Activated CD4-positive, CD25-positive, alpha-beta regulatory T cell (primary cell): ENCODE measurements around the gene TIMD4.

Experiments
- DNase-seq, 4 experiments: peaks; one replicate each; lab custom pipeline; 2025; lab: John Stamatoyannopoulos, UW

TIMD4 gene

DNA sequence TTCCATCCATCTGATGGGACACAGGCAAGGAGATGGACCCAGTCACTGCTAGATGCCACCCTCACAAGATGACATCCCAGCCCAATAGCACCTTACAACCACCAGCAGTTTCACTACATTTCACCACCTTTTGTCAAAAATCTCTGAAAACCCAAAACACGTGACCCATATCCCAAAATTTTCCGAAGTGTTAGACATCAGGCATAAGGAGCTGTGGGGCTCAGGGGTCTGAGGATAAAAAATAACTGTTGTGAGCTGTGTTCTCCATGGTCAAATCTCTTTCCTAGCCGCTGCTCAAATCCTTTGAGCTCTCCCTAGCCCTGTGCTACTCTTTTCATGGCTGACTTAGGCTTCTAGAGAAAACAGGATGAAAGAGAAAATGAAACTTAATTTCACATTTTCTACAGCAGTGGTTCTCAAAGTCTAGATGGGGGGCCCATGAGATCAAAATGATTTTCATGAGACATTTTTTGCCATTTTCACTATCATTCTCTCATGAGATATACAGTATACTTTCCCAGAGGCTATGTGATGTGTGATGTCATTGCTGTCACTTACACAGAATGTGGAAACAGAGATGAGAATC is 40.7 kb downstream of the TIMD4 start:
- no peak for DNase-seq

DNA sequence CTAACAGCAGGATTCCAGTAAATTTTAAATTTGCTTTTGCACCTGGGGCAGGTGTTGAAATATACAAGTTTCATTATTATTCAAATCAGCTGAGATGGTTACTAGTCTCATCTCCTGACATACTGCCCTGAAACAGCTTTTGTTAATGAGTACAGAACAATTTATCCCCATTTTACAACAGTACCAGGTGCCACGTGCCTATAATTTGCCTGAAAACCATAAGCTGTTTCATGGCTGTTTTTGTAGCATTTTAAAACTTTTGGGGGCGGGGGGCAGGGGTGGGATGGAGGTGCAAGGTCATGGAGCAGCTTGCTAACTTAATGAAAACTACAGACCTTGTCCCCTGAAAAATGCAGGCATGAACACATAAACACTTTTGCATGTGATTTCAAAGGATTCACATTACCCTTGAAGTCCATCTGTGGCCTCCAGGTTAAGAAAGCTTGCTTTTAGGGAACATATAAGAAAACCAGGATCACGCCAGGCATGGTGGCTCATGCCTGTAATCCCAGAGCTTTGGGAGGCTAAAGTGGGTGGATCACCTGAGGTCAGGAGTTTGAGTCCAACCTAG is 42.1 kb downstream of the TIMD4 start:
- no peak for DNase-seq

DNA sequence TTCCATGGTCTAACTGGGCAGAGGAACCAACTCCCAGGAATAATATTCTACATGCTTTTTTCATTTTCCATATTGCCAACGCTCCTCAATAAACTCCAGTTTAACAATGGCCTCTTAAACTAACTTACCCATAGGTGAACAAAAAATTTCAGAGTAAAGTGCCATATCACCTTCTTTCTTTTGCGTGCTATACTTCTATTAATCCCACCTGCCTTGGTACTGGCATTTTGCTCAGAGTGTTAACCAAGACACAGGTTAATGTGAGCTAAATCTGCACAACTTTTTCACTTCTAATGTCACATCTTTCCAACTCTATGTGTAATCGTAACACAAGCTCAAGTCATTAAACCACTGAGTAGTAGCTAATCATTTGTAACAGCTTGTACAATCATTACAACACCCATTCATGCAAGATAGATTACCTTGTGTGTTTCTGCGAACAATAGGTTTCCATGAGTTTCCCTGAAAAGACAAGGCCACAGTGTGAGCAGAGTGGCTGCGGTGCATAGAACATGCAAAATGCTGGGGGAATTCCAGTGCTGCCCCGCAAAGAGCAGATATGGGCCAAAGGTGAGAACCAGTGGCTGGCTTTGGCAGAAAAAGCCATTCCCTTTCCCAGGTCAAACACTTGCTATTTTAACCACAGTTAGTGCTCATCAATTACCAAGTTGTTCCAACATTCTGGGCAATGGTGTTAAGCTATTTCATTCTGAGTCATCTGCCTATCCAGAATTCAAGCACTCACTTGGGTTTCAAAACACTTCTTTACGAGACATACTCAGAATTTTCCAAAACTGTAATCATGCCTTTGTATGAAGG is 42.8 kb downstream of the TIMD4 start:
- DNase-seq = peak in 1 of 4 experiments; percentile 7

DNA sequence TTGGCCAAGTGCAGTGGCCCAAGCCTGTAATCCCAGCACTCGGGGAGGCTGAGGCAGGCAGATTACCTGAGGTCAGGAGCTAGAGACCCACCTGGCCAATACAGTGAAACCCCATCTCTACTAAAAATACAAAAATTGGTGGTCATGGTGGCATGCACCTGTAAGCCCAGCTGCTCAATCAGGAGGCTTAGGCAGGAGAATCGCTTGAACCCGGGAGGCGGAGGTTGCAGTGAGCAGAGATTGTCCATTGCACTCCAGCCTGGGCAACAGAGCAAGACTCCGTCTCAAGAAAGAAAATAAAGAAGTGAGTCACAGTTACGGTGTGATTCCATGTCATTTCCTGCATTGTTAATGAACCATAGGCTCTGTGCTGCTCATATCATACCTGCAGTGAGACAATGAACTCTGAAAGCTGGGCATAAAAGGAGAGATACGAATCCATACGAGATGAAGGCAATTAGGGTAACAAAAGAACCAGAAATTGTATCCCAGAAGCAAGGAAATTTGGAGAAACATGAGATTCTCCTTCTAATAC is 44.6 kb downstream of the TIMD4 start:
- DNase-seq = no peak

DNA sequence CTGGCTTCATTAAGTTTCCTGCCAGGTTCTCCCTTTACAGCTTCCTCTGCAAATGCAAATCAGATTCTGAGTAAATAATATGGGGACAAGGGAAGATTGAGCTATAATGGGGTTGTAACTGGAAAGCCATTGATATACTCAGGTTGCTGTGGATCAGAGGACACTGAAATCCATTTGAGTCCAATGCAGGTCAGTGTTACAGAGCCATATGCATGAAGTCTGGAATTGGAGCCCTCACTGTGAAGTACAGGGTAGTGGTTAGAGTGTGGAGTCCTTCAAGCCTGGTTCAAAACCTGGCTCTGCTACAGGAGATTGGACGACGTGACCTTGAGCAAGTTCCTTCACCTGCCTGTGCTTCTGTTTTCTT is 48.7 kb downstream of the TIMD4 start:
- no peak for DNase-seq

DNA sequence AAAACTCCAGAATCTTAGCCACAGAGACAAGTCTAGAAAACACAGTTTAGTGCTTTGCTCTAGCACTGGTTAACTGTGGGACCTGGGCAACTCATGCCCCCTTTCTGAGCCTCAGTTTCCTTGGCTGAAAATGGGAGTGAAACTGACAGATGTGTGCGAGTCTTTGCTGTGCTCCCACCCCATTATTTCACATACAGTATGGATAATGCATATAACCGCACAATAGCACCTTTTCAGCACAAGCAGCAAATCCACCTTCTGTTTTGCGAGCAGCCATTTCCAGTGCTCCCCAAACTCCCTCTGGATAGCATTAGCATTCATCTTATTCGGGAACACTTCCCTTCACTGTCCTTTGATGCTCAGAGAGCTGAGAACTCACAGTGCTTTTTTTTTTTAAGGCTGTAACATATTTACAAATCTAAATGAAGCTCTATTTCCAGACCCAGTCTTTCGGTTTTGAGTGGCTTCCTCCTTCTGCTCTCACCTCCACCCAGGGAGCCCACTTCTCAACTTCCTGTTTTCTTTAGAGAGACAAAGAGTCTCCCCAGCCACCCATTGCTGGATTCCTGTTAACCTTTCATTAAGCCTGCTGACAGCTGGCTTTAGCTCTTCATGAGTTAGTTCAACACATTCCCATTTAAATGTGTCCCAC is 49.2 kb downstream of the TIMD4 start:
- peak in 1 of 4 experiments; percentile 6 for DNase-seq

DNA sequence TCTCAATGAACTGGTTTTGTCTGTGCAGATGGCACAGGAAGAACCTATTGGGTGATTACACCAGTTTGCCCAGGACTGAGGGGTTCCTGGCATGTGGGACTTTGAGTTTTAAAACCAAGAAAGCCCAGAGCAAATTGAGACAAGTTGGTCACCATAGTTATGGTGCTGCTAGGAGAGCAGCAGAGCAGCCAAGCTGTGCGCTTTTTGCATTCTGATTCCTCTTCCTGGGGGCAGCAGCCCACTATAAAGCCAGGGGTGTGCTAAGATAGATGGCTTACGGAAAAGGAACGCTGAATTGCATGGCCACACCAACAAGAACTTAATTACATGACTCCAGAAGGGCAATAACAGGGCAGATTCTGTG is 49.7 kb downstream of the TIMD4 start:
- no peak for DNase-seq

DNA sequence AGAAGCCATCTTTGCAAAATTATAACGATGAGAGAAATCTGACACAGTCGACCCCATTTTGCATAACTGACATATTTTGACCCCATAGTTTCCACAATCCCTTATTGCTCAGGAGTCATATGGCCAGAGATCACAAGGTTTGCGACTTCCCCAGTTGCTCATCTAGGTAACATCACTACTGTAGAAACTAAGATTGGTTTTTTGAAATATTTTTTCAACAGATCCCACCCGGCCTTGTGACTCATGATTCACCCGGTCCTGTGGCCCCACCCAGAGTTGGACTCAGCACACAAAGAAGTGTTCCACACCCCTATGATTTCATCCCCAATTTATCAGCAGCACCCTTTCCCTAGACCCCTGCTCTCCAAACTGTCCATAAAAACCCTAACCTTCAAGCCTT is 50.2 kb downstream of the TIMD4 start:
- no peak for DNase-seq

DNA sequence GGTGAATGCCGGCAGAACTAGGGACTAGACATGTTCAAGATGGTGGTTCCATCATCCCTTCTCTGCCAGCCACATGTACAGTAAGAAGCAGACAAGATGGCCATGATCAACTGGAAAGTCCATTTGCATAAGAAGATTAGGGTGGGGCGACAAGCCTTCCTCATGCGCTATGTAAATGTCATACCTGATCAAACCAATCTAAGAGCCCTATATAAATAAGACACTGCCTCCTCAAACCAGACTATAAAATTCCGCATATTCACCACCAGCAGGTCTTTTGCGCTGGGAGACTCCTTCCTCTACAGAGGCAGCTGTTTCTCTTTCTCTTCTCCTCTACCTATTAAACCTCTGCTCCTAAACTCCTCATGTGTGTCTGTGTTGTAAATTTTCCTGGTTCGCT is 53.8 kb downstream of the TIMD4 start:
- no peak for DNase-seq

DNA sequence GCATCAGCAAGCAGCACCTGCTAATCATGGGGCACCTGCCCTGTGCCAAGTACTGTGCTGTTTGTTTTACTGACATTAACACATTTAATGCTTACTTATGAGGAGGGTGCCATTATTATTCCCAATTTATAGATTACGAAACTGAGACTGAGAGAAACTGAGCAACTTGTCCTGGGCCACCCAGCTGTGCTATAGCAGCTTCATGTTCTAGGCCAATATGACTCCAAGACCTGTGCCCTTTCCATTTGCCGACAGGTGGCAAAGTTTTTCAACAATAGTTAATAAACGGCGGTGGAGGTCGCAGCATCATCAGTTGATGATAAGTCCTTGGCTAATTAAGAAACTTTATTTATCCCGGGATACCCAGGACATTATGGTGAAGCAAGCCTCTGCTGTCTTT is 55.4 kb downstream of the TIMD4 start:
- DNase-seq = no peak

DNA sequence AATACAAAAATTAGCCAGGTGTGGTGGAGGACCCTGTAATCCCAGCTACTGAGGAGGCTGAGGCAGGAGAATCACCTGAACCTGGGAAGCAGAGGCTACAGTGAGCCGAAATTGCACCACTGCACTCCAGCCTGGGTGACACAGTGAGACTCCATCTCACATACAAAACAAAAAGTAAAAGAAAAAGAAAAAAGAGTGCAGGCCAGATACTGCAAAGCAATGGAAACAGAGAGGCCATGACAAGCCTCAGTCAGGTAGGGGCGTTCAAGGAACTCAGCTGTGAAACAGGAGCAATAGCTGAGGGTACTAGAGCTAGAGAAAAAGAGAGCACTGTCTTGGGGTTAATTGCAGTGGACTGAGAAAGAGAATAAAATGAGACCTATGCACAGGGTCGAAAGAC is 56.2 kb downstream of the TIMD4 start:
- no peak for DNase-seq

DNA sequence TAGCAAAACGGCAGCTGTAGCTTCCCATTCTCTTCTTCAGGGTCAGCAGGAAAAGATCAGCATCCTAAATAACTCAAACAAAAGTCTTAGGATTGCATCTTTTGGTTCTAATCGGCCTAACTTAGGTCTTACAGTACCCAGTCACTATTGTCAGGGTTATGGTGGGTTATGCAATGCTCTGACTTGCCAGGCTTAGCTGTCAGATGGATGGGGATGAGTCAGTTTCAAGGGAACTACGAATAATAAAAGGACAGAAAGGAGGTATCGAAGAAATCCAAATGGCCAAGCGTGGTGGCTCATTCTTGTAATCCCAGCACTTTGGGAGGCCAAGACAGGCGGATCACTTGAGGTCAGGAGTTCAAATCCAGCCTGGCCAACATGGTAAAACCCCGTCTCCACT is 66.5 kb downstream of the TIMD4 start:
- no peak for DNase-seq

DNA sequence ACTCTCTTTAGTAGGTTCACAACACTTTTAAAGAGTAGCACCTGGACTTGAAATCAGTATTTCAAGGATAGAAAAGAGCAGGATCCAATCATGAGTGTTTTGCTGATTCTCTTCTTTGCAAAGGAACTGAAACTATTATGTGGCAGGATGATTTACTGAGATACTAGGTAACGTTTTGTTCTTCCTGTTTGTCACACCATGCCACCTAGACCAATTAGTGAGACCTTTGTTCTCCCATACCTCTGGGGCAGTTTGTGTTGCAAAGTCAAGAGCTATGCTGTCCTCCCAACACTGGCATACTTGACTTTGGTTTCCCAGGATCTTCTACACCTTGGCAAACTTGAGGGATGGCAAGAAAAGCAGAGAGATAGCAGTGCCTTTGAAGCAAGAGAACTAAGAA is 69.5 kb downstream of the TIMD4 start:
- DNase-seq = no peak

DNA sequence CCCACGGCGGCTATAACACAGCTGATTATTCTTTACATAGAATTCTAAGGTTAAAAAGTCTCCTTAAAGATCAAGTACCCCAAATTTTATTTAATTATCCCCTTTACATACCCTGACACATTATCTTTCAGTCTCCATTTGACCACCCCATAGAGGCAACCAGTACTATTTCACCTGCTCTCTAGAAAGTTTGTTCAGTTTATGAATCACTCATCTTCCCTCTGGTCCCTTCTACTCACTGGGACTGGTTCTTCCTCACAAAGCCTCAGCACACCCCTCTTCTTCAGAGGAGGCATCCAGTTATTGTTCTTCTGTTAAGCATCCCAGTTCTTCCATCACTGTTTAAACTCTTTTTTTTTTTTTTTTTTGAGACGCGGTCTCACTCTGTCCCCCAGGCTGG is 70.2 kb downstream of the TIMD4 start:
- DNase-seq = no peak

DNA sequence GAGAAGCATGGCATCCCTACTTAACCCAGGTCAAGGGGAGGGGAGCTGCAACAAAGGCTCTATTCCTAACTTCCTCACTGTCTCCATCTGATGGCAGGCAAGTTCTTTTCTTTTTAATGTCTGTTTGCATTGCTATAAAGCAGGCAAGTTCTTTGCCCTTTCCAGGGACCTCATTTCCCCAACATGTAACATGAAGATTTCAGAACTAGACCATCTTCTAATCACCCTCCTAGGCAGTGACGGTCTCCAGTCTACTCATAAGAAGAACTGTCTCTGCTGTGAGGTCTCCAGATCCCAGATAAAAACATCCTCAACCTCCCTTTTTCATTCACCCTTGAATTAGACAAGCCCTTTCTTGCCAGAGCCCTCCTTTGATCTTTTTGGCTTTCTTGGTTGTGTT is 70.8 kb downstream of the TIMD4 start:
- no peak for DNase-seq

DNA sequence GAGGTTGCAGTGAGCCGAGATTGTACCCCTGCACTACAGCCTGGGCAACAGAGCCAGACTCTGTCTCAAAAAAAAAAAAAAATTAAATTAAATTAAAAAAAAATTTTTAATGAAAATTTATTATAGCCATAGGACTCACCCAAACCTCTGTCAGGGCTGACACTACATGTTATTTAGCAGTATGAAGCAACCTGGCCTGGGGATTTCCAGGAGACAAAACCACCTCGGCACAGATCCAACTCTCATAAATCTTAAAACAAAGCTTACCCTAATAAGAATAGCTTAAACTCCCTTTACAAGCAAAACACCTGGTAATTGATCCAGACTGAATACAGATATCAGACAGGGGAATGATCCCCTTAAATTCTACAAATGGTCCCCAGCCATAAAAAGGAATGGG is 74.5 kb downstream of the TIMD4 start:
- DNase-seq = no peak

DNA sequence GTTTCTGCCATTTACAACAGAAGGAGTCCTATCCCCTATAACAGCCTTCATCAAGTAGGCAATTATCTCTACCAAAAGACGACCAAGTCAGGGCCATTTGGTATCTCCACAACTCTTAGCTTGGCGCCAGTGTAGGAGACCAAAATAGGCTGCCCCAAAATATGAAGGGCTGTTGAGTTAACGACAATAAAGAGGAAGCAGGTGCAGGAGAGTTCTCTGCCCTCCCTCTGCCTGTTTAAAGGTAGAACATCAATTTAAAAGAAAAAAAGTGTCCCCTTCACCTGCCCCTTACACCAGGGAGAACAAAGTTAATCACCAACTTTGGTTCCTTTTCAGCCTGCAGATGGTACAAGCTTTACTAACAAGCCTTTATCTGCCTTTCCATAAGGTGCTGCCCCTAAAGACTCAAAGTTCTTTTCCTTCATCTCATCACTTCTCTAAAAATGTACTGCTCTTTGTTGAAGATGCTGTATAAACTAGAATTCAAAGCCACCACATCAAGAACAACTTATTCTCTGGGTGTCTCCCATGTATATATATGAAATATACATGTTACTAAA is 79.6 kb downstream of the TIMD4 start:
- DNase-seq = no peak

DNA sequence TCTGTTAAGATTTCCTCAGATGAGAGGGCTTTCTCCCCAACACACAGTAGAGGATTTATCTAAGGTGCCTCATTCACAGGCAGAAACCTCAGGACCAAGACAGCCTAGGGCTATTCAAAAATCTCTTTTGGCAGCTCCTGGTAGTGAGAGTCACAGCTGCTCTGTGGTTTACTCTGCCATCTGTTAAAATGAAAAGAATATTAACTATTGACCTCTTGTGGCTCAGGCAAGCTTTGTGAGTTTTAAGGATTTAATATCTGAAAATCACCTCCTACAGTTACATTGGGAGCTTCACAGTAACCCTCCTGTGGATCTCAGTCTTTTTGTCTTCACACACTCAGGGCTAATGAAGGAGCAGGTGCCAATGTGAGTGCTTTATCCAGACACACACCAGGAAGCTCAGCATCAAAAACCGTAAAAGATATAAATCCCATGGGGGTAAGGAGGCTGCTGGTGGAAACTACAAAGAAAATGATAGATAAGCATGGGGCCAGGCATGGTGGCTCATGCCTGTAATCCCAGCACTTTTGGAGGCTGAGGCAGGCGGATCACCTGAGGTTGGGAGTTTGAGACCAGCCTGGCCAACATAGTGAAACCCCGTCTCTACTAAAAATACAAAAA is 83.3 kb downstream of the TIMD4 start:
- DNase-seq = no peak

DNA sequence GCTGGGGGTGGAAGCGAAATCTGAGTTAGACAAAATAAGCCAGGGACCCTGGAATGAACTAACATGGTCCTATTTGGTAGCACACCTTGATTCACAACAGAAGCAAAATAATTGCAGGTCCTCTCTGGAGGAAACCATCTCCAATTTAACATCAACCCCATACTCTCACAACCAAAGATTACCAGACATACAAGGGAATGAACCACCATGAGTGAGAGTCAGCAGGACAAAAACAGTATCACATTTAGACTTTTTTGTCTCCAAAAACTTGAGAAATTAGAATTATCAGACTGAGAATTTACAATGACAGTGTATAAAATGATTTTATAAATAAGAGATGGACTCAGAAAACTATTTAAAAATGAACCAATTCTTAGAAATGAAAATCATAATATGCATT is 91.8 kb downstream of the TIMD4 start:
- DNase-seq = no peak

DNA sequence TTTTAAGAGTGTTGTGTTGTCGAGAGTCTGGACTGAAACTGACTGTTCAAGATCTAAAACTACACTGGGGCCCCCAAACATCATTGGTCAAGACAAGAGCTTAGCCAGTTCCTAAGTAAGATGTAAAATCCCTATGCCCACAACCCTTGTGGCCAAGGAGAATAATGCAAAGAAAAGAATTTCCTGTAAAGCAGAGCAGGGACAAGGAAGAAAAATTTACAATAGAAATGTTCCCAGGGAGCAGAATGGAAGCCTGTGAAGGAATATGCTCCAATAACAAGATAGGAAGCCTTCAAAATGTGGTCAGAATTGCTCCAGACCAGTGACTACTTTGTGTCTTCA is 92.6 kb downstream of the TIMD4 start:
- no peak for DNase-seq
